Esophagus mucosa (tissue), 1 donor: Measurements from ENCODE around the gene SLC25A25. TPM values are rescaled to one million over a fixed set of nuclear protein-coding genes. Genes with fewer than 3 reads are reported as not detected.
A peak's percentile ranks its signal among the peaks of the same experiment; 100 is the strongest.

ENCODE experiments used
- ATAC-seq: fragments of 200-7000 bp; cut with Tn5 transposase; one replicate; pipeline ENCODE4 v1.9.1; 2020
- total RNA-seq: library from RNA; stranded (reverse); gene quantifications from one replicate; pipeline ENCODE4 v1.2.4, GENCODE V29; 2023
- donor health status: DM: yes; HTN: yes; CAD: no.

Gene SLC25A25
- total RNA-seq, 1 donor from 2014 or later = 15.2 TPM

GRCh38 chr9:128149001-128149701, 81.1 kb downstream of the SLC25A25 start, which contains the start of gene LCN2:
LCN2 (plus strand) TSS chr9:128149453; CDS start chr9:128149526, 73 bp downstream.
- peak; percentile 47 for ATAC-seq

GRCh38 chr9:128149951-128150593, 82.0 kb downstream of the SLC25A25 start:
- no peak for ATAC-seq

DNA sequence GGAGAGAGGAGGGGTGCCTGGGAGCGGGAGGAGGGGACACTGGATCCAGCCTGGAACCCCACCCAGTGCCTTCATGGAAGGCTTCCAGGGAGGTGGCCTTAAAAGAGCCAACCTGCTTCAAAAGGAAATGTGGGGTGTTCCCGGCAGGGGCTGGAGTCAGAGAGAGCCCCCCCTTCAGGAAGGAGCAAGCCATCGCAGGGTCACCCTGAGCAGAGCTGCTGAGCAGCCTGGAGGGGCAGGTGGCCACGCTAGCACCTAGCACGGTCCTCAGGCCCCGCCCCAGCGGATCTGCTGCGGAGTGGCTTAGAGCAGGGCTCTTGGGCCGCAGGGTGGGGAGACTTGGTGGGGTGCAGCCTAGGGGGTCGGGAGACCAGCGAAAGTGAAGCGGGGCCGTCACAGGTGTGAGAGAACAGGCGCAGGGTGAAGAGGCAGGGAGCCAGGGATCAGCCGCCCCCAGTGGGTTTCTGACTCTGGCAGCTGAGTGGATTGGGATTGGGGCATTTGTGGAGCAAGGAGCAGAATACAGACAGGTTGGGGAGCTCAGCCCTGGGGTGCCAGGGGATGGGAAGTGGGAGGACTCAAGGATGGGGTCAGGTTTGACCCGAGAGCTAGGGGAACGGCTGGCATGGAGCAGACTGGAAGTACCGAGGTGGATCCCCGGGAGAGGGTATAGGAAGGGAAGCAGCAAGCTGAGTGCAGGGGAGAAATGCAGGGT, 82.7 kb downstream of the SLC25A25 start:
- peak; percentile 4 for ATAC-seq

DNA sequence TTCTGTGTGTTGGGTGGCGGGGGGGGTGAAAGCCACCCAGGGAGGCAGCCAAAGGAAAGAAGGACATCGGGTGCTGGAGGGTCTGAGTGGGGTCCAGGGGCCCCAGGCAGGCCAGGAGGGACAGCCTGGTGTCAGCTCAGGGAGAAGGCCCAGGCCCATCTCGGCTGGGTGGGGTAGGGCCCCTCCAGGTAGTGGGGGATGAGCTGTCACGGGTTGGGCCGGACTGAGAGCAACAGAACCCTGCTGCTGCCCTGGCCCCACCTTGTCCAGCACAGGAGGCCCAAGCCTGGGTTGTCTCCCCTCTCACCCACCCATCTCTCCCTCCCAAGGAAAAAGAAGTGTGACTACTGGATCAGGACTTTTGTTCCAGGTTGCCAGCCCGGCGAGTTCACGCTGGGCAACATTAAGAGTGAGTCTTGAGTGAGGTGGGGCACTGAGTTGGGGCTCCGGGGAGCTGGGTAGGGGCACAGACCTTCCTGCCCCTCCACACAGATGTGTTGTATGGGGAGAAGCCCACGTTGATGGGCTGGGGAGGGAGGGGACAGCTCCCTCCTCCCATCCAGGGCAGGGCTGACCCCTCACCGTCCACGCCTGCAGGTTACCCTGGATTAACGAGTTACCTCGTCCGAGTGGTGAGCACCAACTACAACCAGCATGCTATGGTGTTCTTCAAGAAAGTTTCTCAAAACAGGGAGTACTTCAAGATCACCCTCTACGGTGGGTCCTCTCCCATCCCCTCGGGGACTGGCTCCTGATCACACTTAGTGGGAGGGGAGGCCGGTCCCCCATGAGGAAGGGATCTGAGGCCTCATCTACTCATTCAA, 83.5 kb downstream of the SLC25A25 start:
- no peak for ATAC-seq

DNA sequence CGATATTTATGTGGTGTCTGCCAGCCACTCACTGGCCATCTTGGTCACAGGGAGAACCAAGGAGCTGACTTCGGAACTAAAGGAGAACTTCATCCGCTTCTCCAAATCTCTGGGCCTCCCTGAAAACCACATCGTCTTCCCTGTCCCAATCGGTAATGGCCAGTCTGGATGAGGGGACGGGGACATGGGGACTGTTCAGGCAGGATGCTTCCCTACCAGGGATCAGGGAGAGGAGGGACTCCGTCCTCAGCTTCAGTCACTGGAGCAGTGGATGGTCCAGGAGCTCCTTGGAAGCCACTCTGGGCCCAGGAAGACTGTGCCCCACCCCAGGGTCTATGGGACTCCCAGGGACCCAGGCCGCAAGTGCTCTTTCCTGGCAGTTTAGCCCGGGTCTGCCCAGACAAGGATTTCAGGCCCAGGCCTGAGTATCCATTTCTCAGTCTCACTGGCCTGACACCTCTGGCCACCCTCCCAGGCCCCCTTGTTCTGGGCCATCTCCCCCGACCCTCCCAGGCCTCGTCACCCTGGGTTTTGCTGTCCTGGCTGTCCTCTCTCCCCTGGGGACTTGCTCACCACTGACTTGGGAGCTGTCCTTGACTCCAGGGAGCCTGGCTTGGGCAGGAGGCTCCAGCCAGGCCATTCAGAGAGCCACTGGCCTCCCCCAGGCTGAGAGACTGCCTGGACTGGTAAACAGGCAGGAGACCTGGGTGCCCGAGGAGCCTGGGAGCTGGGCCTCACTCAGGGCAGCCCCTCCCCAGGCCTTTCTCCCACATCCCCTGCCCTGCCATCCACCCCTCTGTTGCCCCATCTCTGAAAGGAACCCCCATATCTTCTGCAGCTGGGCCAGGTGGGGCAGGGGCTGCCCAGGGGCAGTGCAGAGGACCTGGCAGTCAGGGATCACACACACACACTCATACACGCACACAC, 84.4 kb downstream of the SLC25A25 start:
- no peak for ATAC-seq

- no peak for ATAC-seq
Observed at GRCh38 chr9:128153060-128153946, 85.3 kb downstream of the SLC25A25 start.

DNA sequence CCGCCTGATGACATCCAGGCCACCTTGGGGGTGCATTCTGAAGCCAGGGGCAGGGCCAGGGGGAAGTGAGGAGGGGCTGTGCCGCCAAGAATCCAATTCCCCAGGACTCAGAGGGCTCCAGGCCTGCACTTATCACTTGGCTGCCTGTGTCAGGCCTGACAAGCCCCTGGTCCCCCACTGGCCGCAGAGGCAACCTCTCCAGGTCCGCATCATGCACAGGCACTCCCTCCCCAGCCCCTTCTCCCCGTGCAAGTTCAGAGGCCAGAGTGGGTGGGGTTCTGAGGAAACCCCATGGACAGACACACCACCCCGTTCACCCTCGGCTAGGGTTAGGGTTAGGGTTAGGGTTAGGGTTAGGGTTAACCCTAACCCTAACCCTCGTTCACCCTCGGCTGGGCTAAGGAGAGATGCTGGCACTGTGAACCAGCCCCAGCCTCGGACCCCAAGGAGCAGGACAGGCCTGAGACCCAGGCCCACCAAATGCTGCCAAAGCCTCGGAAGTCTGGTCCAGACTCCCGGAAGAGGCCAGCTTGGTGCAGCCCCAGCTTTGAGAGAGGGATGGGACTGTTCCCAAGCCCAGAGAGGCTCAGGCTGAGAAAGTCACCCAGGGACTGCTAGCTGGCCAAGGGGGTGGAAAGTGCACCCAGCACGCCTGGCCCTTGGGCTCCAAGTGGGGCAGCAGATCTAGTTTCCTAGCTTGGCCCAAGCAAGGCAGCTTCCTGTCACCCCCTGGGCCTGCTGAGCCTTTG, 86.1 kb downstream of the SLC25A25 start:
- no peak for ATAC-seq

GRCh38 chr9:128155736-128156500, 87.9 kb downstream of the SLC25A25 start:
- no peak for ATAC-seq

Other genes starting within 250 kb of the SLC25A25 start
- gene ENG, start 213.6 kb upstream of the SLC25A25 start, total RNA-seq = 14.3 TPM
- 39.9 TPM for gene AK1, start 190.6 kb upstream of the SLC25A25 start, total RNA-seq
- gene ST6GALNAC6, start 168.6 kb upstream of the SLC25A25 start, total RNA-seq = 13.0 TPM
- 11.4 TPM for gene ST6GALNAC4, start 151.2 kb upstream of the SLC25A25 start, total RNA-seq
- 4.3 TPM for gene PIP5KL1, start 137.5 kb upstream of the SLC25A25 start, total RNA-seq
- 25.7 TPM for gene DPM2, start 130.4 kb upstream of the SLC25A25 start, total RNA-seq
- gene EEIG1, start 87.2 kb upstream of the SLC25A25 start, total RNA-seq = 108 TPM
- gene NAIF1, start 912 bp upstream of the SLC25A25 start, total RNA-seq = 7.1 TPM
- 52.0 TPM for gene PTGES2, start 59.5 kb downstream of the SLC25A25 start, total RNA-seq
- 525 TPM for gene LCN2, start 81.2 kb downstream of the SLC25A25 start, total RNA-seq
- gene BBLN, start 92.0 kb downstream of the SLC25A25 start, total RNA-seq = 56.1 TPM
- 85.2 TPM for gene CIZ1, start 123.3 kb downstream of the SLC25A25 start, total RNA-seq
- gene DNM1, start 135.1 kb downstream of the SLC25A25 start, total RNA-seq = 2.2 TPM
- gene GOLGA2, start 207.8 kb downstream of the SLC25A25 start, total RNA-seq = 68.3 TPM
- gene SWI5, start 208.0 kb downstream of the SLC25A25 start, total RNA-seq = 24.8 TPM